GM20431 (cell line): Measurements from ENCODE around the gene KIF18A.
"Not testable (repeated sequence)": the region's sequence is repeated elsewhere in the genome, so short reads cannot be mapped to it uniquely, and the experiment has no call there.

Experiments used
- in situ Hi-C: fragments of 300-500 bp; cut with MseI, MboI; formaldehyde crosslinking; loops from one replicate; pipeline ENCODE4 v1.15.0; 2020; ENCODE audit warnings: low sequenced_read_pairs; ENCODE audit not compliant: unreplicated experiment

Gene KIF18A

DNA sequence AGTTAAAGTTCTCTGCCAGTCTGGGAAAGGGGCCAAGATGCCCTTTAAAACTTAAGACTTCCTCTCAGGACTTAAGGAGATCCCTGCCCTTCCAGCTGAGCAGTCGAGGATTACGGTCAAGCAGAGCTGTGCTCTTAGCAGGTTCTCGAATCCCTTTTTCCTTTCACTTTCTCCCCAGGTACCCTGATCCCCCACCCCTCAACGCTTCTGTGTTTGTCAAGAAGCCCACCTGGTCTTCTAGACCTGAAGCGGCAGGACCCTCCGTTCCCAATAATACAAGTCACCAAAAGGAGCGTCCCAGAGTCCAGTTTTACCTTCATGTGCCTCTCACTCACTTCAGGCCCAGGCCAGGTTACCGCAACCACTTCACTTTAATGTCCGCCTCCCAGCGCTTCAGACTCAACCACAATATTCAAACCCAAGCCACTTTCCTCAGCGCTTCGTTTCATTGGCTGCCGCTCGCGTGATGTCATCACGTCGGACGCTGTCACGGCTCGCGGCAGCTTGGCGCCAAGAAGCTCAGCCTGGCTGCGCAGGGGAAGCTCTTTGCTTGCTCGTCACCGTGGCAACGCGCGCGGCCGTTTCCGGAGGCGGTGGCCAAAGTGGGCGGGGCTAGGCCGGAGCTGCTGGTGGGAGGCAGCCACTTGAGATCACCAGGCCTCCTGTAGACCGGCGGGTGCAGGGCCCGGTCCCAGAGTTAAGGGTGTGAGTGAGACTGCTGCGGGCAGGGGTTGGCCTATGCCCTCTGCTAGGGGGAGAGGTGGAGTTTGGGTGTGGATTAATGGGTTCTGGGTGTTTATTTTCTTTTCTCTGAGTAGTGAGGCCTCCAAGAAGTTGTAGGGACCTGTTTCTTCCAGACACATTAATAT is at the start of gene KIF18A, which contains the start of gene METTL15:
Gene KIF18A (minus strand): TSS at position 407 of the 869 bp plus-strand sequence. CDS start 10,209 bp downstream, outside the sequence.
Gene METTL15 (plus strand): TSS at position 639 of the 869 bp plus-strand sequence. CDS start 4,947 bp downstream, outside the sequence.
- in situ Hi-C loops, result no loop called here

DNA sequence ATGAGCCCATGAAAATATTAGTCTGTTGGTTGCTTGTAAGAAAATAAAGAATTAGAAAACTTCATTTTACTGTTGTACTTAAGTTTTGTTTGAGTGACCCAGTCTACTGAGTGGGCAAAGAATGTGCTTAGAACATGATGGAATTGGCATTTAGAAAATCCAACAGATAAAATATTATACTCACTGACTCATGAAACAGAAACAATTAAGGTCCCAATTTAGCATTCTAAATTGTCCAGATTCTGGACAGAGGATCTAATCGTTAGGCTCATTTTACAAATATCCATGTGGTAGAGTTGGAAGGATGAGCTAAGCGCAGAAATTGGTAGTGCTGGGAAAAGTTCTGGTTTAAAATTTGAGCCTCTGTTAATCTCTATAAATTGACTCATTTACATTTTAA is 45.6 kb upstream of the KIF18A start:
- in situ Hi-C loops, result no loop called here

DNA sequence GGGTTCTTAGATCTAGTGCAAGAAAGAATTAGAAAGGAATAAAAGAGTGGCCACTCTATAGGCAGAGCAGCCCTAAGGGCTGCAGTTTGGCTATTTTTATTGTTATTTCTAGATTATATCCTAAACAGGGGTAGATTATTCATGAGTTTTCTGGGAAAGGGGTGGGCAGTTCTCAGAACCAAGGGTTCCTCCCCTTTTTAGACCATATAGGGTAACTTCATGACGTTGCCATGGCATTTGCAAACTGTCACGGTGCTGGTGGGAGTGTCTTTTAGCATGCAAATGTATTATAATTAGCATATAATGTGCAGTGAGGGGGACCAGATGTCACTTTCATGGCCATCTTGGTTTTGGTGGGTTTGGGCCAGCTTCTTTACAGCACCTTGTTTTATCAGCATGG is 44.8 kb upstream of the KIF18A start:
- in situ Hi-C loops, result no loop called here

DNA sequence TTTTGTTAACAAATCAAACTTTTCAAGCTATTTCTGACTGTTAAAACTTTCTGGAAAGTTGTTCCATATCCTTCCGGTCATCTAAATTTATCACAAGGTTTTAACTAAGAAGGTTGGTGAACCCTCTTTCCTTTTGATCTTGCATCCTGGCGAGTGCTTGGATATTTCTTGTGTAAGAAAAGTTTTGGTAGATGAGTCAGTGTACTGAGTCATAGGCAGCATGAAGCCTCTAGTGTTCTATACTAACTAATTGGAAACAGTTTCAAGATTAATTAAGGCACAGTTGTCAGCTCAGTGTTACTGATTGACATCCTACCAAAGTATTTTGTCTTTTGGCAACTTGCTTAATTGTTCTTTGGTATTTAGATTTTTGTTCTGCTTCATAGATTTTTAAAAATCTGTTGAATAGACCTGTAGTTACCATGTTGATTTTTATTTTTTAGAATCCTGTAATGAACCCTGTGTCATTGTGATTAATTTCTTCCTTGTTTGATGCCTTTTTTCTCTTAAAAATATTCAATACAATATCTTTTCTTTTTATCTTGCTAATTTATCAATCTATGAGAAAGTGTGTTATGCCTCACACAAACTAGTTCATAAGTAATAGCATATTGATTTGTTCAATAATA is 38.3 kb upstream of the KIF18A start:
- in situ Hi-C loops, result no loop called here

DNA sequence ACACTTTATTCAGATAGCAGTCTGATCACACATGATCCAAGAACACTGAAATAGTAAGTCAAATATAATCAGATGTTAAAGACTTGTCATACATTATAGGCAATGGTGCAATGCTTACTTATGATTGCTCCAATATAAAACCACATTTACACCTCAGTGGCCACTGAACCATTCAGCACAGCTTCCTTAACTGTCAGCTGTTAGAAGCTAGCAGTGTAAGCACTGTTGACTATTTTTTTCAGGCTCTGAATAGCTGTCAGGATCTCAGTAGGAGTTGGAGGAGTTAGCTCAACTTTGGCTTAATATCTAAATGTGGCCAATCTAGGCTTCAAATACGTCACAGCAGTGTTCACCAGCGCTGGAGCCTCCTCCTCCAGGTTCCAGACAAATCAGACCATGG is 36.9 kb upstream of the KIF18A start:
- in situ Hi-C loops, result no loop called here

DNA sequence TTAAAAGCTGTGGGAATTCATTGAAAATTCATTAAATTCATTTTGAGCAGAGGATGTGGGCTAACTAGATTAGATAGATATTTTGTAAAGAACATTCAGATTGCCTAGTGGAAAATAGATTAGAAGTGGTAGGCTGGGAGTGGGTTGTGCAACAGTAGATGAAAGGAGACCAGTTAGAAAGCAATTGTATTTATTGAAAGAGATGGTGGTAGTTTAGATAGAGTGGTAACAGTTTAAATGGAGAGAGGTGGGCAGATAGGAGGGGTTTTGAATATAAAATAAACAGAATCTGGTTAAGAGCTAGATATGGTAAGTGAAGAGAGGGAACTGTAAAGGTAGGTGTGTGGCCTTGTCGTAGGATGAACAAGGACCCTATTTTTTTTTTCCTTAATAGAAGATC is 34.8 kb upstream of the KIF18A start:
- in situ Hi-C loops, result no loop called here

DNA sequence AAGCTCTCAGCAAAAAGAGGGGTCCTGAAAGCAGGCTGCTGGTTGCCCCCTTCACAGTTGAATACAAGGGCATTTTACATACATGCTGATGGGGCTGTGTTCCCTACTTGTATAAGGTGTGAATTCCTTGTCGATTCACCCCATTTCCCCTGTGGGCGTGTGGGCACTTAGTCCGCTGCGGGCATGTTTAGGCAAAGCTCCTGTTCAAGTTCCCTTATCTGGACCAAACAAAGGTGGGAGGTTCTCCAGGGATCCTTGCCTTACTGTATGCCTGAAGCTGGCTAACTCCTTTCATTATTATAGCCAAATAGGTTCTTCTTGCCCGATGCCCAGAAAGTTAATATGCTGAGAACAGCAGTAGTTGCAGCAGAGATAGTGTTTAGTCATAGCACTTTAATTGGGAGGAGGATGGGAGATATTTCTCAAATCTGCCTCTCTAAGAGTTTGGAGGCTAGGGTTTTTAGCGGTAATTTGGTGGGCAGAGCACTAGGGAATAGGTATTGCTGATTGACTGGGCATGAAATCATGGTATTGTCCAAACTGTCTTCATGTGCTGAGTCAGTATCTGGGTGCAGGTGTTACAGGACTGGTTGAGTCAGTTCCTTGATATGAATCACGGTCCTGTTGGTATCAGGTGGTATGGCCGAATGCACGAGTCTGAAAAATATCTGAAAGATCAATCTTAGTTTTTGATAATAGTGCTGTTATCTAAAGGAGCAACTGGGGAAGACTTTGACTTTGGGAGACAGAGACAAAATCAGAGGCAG is 32.9 kb upstream of the KIF18A start:
- in situ Hi-C loops, result no loop called here

DNA sequence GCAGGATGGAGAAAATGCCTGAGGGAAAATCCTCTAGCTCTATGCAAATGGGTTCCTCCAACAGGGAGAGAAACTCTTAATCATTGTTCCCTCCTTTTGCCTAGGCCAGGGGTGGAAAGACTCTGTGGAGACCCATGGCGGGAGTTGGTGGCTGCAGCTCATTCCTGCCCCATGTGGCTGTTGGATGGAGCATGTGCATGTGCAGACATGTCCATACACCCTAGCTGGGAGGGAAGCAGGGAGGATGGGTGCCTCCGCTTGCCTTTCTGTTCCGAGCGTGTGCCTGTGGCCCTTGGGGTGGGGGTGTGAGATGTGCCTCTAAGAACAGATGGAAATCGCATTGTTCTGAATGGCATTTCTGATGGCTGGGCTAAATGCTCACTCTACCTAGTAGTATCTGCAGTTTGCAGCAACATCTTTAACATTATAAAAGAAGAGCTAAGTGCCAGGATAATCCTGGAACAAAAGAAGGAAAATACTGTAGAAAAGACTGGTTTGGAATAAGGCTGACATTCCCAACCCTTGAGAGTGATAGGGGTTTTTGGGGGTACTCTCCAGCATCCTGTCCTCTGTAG is 32.0 kb upstream of the KIF18A start:
- in situ Hi-C loops, result no loop called here

DNA sequence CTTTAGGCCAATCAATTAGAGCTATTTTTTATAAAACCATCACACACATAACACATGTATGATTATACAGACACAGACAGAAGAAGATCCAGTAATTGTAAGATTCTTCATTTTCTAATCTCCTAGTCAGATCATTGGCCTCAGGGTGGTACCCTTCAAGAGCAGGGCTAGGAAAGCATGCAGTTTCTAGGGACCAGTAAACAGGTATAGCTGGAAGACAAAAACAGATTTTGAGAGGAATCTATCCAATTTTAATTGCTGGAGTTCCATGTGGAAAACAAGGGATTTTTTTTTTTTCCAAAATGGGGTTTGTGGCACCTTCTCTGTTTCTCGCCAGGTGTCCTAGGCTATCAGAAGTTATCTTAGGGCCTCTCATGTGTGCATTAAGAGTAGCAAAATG is 29.9 kb upstream of the KIF18A start:
- in situ Hi-C loops, result no loop called here

DNA sequence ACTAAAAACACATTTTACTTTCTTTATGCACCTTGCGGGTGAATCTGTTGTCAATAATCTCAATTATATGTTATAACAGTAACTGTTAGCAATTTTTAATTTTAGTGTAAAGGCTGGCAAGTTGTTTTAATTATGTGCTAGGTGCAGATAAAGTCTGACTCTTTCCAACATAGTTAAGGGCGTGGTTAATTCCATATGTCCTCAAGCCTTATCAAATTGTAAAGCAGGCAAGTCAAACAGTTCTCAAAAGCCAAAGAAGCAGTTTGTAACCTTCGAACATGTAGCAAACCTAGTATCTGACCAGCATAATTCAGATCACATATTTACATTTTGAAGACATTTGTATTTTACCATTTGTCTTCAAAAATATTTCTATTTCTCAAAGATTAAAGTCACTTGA is 29.4 kb upstream of the KIF18A start:
- in situ Hi-C loops, result no loop called here

DNA sequence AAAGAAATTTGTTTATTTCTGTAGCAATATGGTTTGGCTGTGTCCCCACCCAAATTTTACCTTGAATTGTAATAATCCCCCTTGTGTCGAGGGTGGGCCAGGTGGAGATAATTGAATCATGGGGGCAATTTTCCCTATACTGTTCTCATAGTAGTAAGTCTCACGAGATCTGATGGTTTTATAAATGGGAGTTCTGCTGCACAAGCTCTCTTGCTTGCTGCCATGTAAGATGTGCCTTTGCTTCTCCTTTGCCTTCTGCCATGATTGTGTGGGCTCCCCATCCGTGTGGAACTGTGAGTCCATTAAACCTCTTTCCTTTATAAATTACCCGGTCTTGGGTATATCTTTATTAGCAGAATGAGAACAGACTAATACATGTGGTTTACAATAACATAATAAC is 28.2 kb upstream of the KIF18A start:
- in situ Hi-C loops, result not testable (repeated sequence)

DNA sequence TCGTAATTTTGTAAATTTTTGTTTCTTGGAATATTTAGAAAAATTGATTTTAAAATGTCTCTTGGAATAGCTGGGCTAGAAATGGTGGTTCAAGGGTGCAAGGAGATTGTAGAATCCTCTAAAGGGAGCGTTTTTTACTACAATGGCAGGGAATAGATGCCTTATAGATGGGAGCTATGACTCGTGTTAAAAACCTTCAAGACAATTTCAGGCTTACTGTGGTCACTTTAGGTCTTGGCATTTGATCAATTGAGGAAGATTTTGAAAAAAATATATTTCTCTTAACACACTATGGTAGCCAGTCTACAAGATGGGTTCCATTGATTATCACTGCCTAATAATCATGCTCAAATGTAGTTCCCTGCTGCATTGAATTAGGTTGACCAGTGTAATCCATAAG is 25.2 kb upstream of the KIF18A start:
- in situ Hi-C loops, result no loop called here

DNA sequence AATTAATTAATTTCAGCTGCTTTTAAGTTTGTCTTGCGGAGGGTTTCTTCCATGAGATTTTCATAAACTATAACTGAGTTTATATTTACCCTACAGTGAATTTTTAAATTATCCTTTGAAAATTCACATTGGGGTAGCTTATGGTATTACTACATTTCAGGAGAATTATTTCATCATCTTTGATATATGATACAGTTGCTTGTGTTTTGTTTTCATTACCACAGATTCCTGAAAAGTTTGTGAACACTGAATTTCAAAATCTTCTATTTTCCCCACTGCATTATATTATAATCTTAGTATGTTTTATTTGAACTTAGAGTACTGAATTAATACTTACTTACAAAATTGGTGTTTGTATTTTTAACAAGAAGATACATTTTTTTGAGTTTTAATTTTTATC is 24.6 kb upstream of the KIF18A start:
- in situ Hi-C loops, result no loop called here

DNA sequence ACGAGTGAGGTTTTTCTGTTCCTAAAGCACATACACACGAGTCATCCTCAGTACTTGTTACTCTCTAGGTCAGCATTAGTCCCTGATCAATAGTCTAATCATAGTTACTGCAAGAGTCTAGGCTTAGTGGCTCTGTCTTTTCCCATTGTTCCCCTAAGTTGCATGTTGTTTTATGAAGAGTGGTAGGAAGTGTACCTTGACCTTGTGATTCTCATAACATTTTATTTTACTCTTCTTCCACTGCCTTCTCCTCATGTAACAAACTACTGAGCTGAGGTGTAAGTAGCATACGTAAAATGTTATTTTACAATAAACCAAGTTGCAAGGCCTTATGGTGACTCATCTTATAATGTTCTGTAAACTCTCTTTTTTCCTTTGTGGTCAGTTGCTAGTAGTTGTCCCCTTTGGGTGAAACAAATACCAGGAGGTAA is 15.2 kb upstream of the KIF18A start:
- in situ Hi-C loops, result no loop called here

DNA sequence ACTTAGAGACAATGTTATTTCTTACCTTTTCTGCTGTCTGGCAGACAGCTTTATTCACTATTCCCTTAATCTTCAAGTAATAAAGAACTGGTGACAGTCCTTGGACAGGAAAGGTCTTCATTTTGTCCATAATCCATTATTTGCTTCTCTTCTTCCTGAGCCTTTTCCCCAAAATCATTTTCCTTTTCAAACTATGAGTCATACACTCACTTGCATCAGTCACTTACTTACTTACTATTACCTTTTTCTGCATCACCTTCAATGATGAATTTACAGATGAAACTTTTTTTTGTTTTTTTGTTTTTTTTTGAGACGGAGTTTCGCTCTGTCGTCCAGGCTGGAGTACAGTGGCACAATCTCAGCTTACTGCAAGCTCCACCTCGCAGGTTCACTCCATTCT is 9.8 kb upstream of the KIF18A start:
- in situ Hi-C loops, result no loop called here

DNA sequence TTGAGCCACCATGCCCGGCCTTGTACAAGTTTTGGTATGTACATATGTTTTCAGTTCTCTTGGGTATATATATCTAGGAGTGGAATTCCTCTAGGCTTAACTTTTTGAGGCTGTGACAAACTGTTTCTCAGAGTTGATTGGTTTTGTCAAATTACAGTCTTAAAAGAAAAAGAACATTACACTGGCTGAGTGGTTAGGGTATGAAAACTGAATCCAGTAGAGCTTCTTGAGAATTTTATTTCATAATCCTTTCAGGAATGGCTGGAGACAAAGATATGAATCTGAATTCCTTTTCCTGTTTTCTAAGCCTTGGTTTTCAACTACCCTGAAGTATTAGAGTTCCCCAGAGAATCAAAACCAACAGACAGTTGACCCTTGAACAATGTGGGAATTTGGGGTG is 6.8 kb upstream of the KIF18A start:
- in situ Hi-C loops, result no loop called here

DNA sequence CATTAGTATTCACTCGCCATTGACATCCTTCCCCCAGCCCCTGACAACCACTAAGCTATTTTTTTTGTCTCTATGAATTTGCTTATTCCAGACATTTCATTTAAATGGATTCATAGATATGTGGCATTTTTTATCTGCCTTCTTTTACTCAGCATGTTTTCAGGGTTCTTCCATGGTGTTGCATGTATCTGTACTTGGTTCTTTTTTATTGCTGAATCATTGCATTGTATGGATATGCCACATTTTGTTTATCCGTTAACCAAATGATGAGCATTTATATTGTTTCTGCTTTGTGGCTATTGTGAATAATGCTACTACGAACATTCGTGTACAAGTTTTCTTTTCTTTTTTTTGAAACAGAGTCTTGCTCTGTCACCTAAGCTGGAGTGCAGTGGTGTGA is 6.2 kb upstream of the KIF18A start:
- in situ Hi-C loops, result no loop called here

DNA sequence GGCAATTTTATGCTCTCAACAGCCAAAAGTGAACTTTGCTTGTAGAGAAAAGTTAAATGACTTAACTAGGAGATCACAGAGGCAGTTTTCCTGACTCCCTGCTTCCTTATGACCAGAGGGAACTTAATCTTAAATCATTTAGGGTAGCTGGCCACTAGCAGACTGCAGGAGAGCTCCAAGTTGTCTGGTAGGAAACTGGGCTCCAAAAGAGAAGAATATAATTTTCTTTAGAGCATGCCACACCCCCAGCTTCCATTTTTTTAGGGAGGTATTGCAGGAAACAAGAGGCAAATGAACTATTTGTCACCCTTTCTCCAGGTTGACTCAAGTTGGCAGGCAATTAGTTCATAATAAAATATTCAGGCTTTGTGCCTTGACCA is 2.9 kb upstream of the KIF18A start:
- in situ Hi-C loops, result no loop called here

DNA sequence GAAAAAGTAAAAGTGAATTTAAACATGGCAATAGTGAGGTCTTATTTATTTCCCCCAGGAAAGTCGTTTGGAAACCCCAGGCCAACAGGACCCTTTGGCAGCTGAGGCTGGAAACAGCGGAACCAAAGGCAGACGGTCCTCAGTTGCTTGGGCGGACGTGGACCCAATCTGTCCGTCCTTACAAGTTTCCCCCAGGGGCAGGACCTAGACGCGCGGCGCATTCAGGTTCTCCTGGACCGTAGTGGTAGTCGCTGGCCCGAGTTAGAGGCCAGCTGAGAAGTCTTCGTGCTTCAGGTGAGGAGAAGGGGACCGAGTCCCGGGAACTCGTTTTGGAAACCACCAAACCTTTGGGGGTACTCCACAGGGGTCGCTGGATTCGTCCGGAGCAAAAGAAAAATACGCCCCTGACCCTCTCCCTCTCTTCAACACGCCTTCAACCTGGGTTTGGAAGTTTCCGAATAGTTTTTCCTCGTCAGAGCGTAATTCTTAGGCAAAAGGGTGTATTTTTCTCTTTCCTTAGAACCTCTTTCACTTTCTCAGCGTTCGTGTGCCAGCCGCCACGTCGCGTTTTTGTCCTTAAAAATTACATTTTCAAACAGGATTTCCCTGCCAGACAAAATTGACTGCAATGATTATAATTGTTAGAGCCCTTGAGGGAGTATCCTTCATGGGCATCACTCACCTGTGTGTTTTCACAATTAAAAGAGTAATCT is 2.3 kb upstream of the KIF18A start:
- in situ Hi-C loops, result no loop called here

DNA sequence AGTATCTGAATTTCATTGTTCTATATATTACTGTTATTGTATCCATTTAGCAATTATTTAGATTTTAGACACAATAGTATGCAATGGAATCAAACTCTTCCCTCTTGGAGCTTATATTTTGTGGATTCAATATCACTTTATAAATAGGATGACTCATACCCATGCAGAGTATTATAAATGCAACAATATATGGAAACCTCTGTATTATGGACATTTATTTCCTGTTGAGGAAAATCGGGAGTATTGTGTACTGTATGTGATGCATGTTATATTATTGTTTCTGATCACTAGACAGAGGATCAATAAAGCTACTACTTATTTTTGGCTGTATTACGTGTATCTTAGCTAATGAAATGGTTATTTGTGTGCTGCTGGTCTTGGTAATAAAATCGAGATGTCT is 1.0 kb upstream of the KIF18A start:
- in situ Hi-C loops, result no loop called here
